ENCODE results near the gene GIGYF2.

The GIGYF2 gene

DNA sequence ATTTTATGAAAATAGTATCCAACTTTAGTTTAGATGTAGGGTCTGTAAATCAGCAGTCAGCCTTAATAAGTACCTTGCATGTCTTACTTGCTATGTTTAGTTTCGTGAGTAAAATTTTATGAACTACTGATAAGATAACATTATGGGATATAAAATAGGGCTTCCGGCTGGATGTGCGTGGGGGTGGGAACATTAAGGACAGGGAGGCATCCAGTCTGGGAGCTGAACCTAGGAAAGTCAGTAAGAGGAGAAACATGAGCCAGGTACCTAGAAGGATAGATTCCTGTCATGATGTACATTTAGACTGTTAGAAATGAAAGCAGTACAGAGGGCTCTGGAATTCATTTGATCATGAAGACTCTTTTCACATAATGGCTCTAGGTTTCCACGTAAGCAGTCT is 92.0 kb downstream of the GIGYF2 start:
- peaks cover 39 to 48% of the 10 kb centered on the region in 2 donors for H3K36me3 Mint-ChIP-seq
- DNase-seq (no peak), ATAC-seq (replicated peaks) (no peak)
- H3K27me3 Mint-ChIP-seq: no peaks in the 10 kb centered on the region
- no peak overlapping the region for H3K4me3 Mint-ChIP-seq
- H3K27ac Mint-ChIP-seq: no peak overlapping the region
- H3K4me1 Mint-ChIP-seq: no peaks in the 10 kb centered on the region
- no peaks in the 10 kb centered on the region for H3K9me3 Mint-ChIP-seq

DNA sequence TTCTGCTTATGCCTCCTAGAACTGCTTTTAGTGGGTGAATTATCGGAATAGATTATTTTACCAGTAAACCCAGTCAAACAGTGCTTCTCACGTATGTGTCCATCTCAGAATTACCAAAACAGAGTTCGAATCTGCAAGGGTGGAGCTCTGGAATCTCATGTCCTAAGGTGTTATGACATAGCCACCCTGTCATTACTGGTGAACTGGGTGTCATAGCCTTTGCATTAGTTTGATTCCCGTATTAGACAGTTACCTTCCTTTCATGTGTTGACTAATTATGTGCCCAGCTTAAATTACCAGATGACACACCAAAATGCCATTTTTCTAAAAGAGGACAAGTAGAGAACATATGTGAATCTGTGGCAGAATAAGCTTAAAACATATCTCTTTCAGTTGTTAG is 94.4 kb downstream of the GIGYF2 start:
- H3K9me3 Mint-ChIP-seq: no peaks in the 10 kb centered on the region
- DNase-seq (no peak), ATAC-seq (replicated peaks) (no peak)
- no peak overlapping the region for H3K27ac Mint-ChIP-seq
- H3K27me3 Mint-ChIP-seq: no peaks in the 10 kb centered on the region
- peaks cover 33 to 50% of the 10 kb centered on the region in 2 donors for H3K36me3 Mint-ChIP-seq
- no peaks in the 10 kb centered on the region for H3K4me1 Mint-ChIP-seq
- no peak overlapping the region for H3K4me3 Mint-ChIP-seq

DNA sequence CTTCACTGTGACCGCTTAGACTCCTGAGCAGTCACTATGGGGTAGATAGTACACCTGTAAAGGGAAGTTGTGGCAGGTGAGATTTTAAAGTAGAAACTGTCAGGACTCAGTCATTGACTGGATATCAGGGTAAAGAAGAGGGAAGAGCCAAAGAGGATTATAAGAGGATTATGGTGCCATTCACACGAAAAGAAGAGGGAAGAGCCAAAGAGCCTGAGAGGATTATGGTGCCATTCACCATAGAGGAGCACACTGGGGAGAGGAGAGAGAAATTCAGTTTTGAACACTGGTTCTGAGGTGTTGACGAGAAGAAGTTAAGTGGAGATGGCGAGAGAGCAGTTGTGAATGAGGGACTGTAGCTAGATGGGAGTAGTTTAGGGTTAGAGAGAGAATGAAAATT is 96.1 kb downstream of the GIGYF2 start:
- DNase-seq (no peak), ATAC-seq (replicated peaks) (no peak)
- Mint-ChIP-seq H3K36me3 (peaks cover 30 to 58% of the 10 kb centered on the region in 2 donors), H3K9me3 (no peaks in the 10 kb centered on the region), H3K4me1 (no peaks in the 10 kb centered on the region), H3K27me3 (no peaks in the 10 kb centered on the region), H3K4me3 (no peak overlapping the region), H3K27ac (no peak overlapping the region)

DNA sequence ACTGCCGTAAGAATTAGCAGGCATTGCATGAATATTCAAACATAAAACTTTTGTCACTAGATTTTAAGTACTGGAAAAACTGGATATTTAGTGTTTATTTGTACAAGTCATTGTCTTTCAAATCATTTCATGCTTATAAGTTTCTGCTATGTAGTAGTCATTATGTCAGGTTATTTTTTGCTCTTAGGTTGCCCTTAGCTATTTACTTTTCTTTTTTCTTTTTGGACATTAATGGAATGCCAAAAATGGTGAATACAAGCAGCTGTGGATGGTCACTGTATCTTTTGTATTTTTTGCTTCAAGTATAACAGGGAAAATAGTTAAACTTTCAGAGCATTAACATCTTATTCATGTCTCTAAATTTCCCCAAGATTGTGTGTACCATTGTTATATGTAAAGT is 97.8 kb downstream of the GIGYF2 start:
- Mint-ChIP-seq H3K4me1 (no peaks in the 10 kb centered on the region), H3K4me3 (no peak overlapping the region), H3K27me3 (no peaks in the 10 kb centered on the region), H3K27ac (no peak overlapping the region), H3K36me3 (peaks cover 28 to 56% of the 10 kb centered on the region in 2 donors), H3K9me3 (no peaks in the 10 kb centered on the region)
- ATAC-seq (replicated peaks) (no peak), DNase-seq (no peak)

DNA sequence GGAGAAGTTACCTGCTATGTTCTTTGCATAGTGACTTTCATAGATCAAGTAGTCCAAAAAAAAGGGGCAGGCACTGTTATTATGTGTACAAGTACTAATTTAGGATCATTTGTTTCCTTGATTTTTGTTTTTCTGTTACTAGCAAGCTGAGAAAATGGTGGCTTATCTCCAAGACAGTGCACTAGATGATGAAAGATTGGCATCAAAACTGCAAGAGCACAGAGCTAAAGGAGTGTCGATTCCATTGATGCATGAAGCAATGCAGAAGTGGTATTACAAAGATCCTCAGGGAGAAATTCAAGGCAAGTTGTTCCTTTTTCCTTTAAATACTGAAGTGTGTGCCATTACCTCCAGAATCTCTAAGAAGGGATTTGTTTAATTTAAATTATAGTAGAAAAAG is 98.8 kb downstream of the GIGYF2 start:
- Mint-ChIP-seq H3K4me3 (no peak overlapping the region), H3K27me3 (no peaks in the 10 kb centered on the region), H3K9me3 (no peaks in the 10 kb centered on the region), H3K36me3 (peaks cover 27 to 56% of the 10 kb centered on the region in 2 donors), H3K4me1 (no peaks in the 10 kb centered on the region), H3K27ac (no peak overlapping the region)
- DNase-seq (no peak), ATAC-seq (replicated peaks) (no peak)

DNA sequence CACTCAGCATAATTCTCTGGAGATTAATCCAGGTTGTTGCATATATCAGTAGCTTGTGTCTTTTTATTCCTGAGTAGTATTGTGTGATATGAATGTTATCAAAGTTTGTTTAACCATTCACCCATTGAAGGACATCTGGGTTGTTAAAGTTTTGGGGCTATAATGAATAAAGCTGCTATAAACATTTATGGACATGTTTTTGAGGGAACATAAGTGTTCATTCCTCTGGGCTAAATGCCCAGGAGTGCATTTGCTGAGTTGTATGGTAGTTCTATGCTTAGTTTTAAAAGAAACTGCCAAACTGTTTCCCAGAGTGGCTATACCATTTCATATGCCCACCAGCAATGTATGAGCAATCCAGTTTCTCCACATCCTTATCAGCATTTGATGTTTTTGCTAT is 101.1 kb downstream of the GIGYF2 start:
- Mint-ChIP-seq H3K27me3 (no peaks in the 10 kb centered on the region), H3K27ac (no peak overlapping the region), H3K4me1 (no peaks in the 10 kb centered on the region), H3K4me3 (no peak overlapping the region), H3K9me3 (no peaks in the 10 kb centered on the region), H3K36me3 (peaks cover 34 to 58% of the 10 kb centered on the region in 2 donors)
- ATAC-seq (replicated peaks): no peak
- no peak for DNase-seq

DNA sequence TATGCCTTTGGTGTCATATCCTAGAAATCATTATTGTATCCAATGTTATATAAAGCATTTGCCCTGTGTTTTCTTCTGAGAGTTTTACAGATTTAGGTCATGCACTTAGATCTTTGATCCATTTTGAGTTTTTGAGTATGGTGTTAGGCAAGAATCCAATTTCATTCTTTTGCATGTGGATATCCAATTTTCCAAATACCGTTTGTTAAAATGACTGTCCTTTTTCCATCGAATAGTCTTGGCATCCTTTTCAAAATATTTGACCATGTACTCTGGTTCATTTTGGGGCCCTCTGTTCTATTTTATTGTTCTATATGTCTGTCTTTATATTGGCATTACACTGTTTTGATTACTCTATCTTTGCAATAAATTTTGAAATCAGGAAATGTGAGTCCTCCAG is 103.0 kb downstream of the GIGYF2 start:
- Mint-ChIP-seq H3K36me3 (peaks cover 41 to 68% of the 10 kb centered on the region in 2 donors), H3K4me1 (peaks cover 0 to 1% of the 10 kb centered on the region in 2 donors), H3K27me3 (no peaks in the 10 kb centered on the region), H3K4me3 (no peak overlapping the region), H3K27ac (no peak overlapping the region), H3K9me3 (no peaks in the 10 kb centered on the region)
- DNase-seq: no peak
- ATAC-seq (replicated peaks): no peak

DNA sequence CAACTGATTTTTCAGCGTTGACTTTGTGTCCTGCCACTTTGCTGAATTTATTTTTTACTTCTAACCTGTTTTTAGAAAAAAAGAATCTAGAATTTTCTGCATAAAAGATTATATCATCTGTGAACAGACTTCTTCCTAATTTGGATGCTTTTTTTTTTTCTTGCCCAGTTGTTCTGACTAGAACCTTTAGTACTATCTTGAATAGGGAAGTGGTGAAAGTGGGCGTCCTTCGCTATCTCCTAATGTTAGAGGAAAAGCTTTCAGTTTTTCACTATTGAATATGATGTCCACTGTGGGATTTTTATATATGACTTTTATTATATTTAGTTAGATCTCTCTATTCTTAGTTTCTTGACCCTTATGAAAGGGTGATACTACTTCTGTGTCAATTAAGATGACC is 105.0 kb downstream of the GIGYF2 start:
- Mint-ChIP-seq H3K27me3 (no peaks in the 10 kb centered on the region), H3K9me3 (no peaks in the 10 kb centered on the region), H3K4me1 (peaks cover 0 to 2% of the 10 kb centered on the region in 2 donors), H3K27ac (no peak overlapping the region), H3K4me3 (no peak overlapping the region), H3K36me3 (peaks cover 53 to 68% of the 10 kb centered on the region in 2 donors)
- DNase-seq (no peak), ATAC-seq (replicated peaks) (no peak)

DNA sequence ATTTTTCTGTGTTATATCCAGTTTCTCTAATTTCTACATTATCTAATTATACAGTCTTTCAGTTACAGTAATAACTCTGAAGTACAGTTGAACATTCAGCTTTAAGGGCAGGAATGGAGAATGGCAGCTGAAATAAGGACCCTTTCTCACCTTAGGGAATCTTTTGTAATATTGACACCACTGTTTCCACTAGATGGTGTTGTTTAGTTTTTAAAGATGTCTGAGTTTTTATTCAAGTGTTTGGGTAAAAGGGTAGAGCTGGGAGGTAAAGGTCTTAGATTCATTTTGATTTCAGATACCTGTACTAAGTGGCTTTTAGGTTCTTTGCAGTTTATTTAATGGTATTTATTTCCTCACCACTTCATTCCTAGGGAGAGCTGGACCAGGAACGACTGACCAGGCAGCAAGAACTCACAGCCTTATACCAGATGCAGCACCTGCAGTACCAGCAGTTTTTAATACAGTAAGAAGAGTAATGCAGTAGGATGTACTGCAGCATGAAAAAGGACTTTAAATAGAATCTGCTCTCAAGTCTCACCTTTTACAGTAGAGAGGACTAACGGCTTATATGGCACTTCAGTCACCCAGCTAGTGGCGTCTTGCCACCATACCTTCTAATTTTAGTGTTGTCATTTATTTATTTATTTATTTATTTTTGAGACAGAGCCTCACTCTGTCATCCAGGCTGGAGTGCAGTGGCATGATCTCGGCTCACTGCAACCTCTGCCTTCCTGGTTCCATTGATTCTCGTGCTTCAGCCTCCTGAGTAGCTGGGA is 112.4 kb downstream of the GIGYF2 start:
- no peak overlapping the region for H3K4me3 Mint-ChIP-seq
- peaks cover 0 to 2% of the 10 kb centered on the region in 2 donors for H3K4me1 Mint-ChIP-seq
- no peak overlapping the region for H3K27ac Mint-ChIP-seq
- ATAC-seq (replicated peaks) (no peak), DNase-seq (no peak)
- peaks cover 35 to 43% of the 10 kb centered on the region in 2 donors for H3K36me3 Mint-ChIP-seq
- no peaks in the 10 kb centered on the region for H3K9me3 Mint-ChIP-seq
- H3K27me3 Mint-ChIP-seq: no peaks in the 10 kb centered on the region

DNA sequence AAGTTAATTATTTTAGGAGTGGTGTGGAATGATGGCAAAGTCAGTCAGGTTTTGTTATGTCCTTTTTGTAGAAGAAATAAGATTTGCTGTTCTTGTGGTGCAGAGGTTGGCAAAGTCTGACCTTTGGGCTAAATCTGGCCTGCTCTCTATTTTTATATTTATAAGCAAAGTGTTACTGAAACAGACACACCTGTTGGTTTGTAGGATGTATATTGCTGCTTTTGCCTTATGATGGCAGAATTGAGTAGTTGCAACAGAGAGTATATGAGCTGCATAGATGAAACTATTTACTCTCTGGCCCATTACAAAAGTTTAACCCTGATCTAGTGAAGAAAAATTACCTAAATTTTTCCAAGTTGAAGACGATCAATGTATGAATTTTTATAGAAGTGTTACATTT is 113.3 kb downstream of the GIGYF2 start:
- DNase-seq: no peak
- H3K36me3 Mint-ChIP-seq: peaks cover 27 to 40% of the 10 kb centered on the region in 2 donors

DNA sequence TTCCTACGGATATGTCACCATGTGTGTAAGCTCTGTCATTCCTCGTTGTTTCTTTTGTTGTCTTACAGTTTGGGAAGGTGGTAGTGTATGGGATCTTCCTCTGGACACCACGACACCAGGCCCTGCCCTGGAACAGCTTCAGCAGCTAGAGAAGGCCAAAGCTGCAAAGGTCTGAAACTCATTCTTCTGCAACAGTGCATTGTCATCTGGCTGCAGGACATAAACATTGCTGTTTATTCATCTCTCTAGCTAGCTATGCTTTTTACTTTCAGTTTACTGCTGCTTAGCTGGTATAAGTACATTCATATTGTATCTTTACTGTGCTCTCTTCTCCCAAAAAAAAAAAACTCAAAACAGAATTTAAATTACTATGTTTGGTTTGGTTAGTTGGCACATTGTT is 118.4 kb downstream of the GIGYF2 start:
- Mint-ChIP-seq H3K36me3 (peaks cover 32 to 42% of the 10 kb centered on the region in 2 donors), H3K4me1 (peaks cover 7 to 8% of the 10 kb centered on the region in 2 donors)
- ATAC-seq (replicated peaks): no peak

More for the DNA sequence above, 113.3 kb downstream of the GIGYF2 start:
- Mint-ChIP-seq H3K9me3 (no peaks in the 10 kb centered on the region), H3K27me3 (no peaks in the 10 kb centered on the region), H3K27ac (no peak overlapping the region), H3K4me1 (no peaks in the 10 kb centered on the region), H3K4me3 (no peak overlapping the region)
- no peak for ATAC-seq (replicated peaks)

DNA sequence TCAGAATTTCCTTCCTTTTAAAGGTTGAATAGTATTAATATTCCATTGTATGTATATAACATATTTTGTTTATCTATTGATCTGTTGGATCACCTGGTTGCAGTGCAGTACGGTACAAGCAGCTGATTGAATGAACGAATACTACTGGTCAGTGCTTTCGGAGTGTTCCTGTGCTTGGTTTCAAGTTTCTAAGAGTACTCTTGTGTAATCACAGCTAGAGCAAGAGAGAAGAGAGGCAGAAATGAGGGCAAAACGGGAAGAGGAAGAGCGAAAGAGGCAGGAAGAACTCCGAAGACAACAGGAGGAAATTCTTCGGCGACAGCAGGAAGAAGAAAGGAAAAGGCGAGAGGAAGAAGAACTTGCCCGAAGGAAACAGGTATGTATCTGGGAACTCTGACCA is 119.5 kb downstream of the GIGYF2 start:
- Mint-ChIP-seq H3K9me3 (no peaks in the 10 kb centered on the region), H3K27ac (no peak overlapping the region), H3K36me3 (peaks cover 33 to 47% of the 10 kb centered on the region in 2 donors), H3K27me3 (no peaks in the 10 kb centered on the region), H3K4me3 (no peak overlapping the region), H3K4me1 (peaks cover 7 to 8% of the 10 kb centered on the region in 2 donors)
- no peak for ATAC-seq (replicated peaks)
- no peak for DNase-seq

More for the DNA sequence above, 118.4 kb downstream of the GIGYF2 start:
- Mint-ChIP-seq H3K4me3 (no peak overlapping the region), H3K27me3 (no peaks in the 10 kb centered on the region), H3K9me3 (no peaks in the 10 kb centered on the region), H3K27ac (no peak overlapping the region)
- DNase-seq: no peak

DNA sequence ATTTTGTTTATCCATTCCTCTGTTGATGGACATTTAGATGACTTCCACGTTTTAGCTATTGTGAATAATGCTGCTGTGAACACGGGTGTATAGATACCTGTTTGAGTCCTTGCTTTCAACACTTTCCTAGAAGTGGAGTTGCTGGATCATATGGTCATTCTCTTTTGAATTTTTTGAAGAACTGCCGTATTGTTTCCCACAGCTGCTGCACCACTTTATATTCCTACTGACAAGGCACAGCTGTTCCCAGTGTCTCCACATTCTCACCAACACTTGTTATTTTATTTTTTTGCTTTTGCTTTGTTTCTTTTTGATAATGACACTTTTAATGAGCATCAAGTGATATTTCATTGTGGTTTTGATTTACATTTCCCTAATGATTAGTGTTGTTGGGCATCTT is 120.6 kb downstream of the GIGYF2 start:
- Mint-ChIP-seq H3K4me3 (no peak overlapping the region), H3K27ac (peak overlapping the region; percentile 37), H3K9me3 (no peaks in the 10 kb centered on the region), H3K4me1 (peaks cover 7 to 8% of the 10 kb centered on the region in 2 donors), H3K27me3 (no peaks in the 10 kb centered on the region), H3K36me3 (peaks cover 35 to 51% of the 10 kb centered on the region in 2 donors)
- DNase-seq (no peak), ATAC-seq (replicated peaks) (no peak)

DNA sequence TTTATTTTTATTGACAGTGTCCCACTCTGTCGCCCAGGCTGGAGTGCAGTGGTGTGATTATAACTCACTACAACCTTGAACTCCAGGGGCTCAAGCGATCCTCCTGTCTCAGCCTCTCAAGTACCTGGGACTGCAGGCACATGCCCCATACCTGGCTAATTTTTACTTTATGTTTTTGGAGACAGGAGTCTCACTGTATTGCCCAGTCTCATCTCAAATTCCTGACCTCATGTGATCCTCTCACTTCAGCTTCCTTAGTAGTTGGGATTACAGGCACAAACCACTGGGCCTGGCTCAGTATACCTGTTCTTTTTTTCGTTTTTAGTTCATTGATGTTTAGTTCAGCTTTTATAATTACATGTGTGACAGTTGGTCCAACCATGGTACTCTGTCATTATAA is 132.9 kb downstream of the GIGYF2 start:
- DNase-seq: no peak
- Mint-ChIP-seq H3K36me3 (peaks cover 40 to 74% of the 10 kb centered on the region in 2 donors), H3K27me3 (no peaks in the 10 kb centered on the region), H3K27ac (no peak overlapping the region), H3K9me3 (no peaks in the 10 kb centered on the region), H3K4me1 (peaks cover 0 to 8% of the 10 kb centered on the region in 2 donors), H3K4me3 (no peak overlapping the region)
- no peak for ATAC-seq (replicated peaks)

DNA sequence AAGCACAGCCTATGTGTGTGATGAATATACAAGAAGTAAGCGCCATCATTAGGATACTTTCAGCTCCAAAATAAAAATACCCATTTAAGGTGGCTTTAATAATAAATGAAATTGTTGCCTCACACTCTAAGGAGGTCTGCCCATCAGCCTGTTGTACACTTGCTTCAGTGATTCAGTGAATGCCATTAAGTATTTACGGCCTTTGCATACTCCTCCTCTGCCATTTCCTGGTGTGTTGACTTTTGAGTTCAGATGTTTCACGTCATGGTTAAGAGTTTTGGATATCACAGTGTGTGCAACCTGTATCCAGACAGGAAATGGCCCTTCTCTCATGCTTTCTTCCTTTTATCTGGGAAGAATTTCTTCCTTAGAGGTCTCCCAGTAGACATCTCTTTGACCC is 134.4 kb downstream of the GIGYF2 start:
- H3K9me3 Mint-ChIP-seq: no peaks in the 10 kb centered on the region
- H3K27me3 Mint-ChIP-seq: no peaks in the 10 kb centered on the region
- no peak overlapping the region for H3K4me3 Mint-ChIP-seq
- H3K4me1 Mint-ChIP-seq: peaks cover 0 to 8% of the 10 kb centered on the region in 2 donors
- no peak for DNase-seq
- peaks cover 35 to 70% of the 10 kb centered on the region in 2 donors for H3K36me3 Mint-ChIP-seq
- no peak overlapping the region for H3K27ac Mint-ChIP-seq
- ATAC-seq (replicated peaks): no peak

Measured in stimulated activated naive B cell treated with anti-CD40 and anti-IgM and Interleukin-4, amounts not matched to agents 10 μg/mL and 1 μg/mL and 100 μg/mL, for 72 hours (primary cell).